ENCODE data around the gene FAM149B1. TPM values are rescaled to one million over a fixed set of nuclear protein-coding genes. Genes with fewer than 3 reads are reported as not detected.

Gene FAM149B1
- total RNA-seq, 2 experiments from 2014 or later = 7.0 to 7.7 TPM

DNA sequence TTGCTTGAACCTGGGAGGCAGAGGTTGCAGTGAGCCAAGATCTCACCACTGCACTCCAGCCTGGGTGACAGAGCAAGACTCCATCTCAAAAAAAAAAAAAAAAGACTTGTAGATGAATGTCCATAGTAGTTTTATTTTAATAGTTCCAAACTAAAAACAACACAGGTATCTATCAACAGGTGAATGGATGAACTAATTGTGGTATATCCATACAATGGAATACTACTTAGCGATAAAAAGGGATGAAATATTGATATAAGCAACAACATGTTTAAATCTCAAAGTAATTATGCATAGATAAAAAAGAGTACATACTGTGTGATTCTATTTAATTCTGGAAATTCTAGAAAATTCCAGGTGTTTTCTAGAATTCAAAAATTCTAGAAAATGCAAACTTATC is 122.0 kb downstream of the FAM149B1 start:
- Mint-ChIP-seq H3K36me3 (ENCODE audit: low read depth) (peaks cover 17% of the 10 kb centered on the region), H3K27me3 (no peaks in the 10 kb centered on the region), H3K27ac (no peak overlapping the region), H3K4me3 (no peak overlapping the region), H3K4me1 (ENCODE audit: low read depth) (no peaks in the 10 kb centered on the region), H3K9me3 (peaks cover 3% of the 10 kb centered on the region)
- DNase-seq (no peak), ATAC-seq (ENCODE audit: poor library complexity) (no peak)
- H3K27me3 ChIP-seq (ENCODE audit: control insufficient read depth in 1 of 2, insufficient read depth in 2 of 2, low read length in 2 of 2) = no peaks in the 10 kb centered on the region
- no peaks in the 10 kb centered on the region for H3K4me1 ChIP-seq (ENCODE audit: insufficient read depth, low read length)
- CTCF ChIA-PET = no interaction called here
- no peaks in the 10 kb centered on the region for H3K36me3 ChIP-seq (ENCODE audit: insufficient read depth, low read length)
- H3K4me3 ChIP-seq (ENCODE audit: low read length) = no peak overlapping the region
- POLR2A ChIA-PET = no interaction called here
- peaks cover 0 to 7% of the 10 kb centered on the region in 2 experiments for H3K9me3 ChIP-seq (ENCODE audit: control insufficient read depth in 1 of 2, insufficient read depth in 1 of 2, low read length in 2 of 2)
- intact Hi-C loops (cut with DNase I, micrococcal nuclease) = no loop called here
- TF ChIP-seq, protein P1, sequence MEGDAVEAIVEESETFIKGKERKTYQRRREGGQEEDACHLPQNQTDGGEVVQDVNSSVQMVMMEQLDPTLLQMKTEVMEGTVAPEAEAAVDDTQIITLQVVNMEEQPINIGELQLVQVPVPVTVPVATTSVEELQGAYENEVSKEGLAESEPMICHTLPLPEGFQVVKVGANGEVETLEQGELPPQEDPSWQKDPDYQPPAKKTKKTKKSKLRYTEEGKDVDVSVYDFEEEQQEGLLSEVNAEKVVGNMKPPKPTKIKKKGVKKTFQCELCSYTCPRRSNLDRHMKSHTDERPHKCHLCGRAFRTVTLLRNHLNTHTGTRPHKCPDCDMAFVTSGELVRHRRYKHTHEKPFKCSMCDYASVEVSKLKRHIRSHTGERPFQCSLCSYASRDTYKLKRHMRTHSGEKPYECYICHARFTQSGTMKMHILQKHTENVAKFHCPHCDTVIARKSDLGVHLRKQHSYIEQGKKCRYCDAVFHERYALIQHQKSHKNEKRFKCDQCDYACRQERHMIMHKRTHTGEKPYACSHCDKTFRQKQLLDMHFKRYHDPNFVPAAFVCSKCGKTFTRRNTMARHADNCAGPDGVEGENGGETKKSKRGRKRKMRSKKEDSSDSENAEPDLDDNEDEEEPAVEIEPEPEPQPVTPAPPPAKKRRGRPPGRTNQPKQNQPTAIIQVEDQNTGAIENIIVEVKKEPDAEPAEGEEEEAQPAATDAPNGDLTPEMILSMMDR (IDR thresholded peaks at IDR 0.05) = no peak
- no peak overlapping the region for H3K27ac ChIP-seq (ENCODE audit: low read depth in 1 of 2, low read length in 2 of 2)

DNA sequence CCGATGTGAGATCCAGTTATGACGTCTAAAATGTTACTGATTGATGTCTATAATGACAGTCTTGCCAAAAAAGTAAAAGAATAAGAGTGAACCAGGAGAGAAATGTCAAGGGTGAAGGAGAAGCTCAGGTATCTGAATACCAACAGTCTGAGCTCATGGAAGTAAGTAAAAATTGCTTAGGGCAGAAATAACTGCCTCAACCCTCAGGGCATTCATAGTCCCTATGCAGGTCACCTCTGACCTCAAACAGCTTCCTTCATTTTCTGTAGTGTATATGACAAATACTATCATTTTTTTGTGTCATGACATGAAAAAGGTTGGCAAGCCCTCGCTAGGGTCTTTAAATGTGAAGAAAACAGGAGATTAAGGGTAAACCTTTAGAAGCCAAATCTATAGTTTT is 125.5 kb downstream of the FAM149B1 start:
- H3K27ac ChIP-seq (ENCODE audit: low read depth in 1 of 2, low read length in 2 of 2) = no peak overlapping the region
- TF ChIP-seq, protein P1 (IDR thresholded peaks at IDR 0.05) = no peak
- H3K9me3 Mint-ChIP-seq = peaks cover 3% of the 10 kb centered on the region
- H3K9me3 ChIP-seq (ENCODE audit: control insufficient read depth in 1 of 2, insufficient read depth in 1 of 2, low read length in 2 of 2) = peaks cover 0 to 7% of the 10 kb centered on the region in 2 experiments
- no peaks in the 10 kb centered on the region for H3K4me1 Mint-ChIP-seq (ENCODE audit: low read depth)
- H3K4me3 Mint-ChIP-seq = no peak overlapping the region
- no peak for DNase-seq
- no peaks in the 10 kb centered on the region for H3K4me1 ChIP-seq (ENCODE audit: insufficient read depth, low read length)
- ATAC-seq (ENCODE audit: poor library complexity) = no peak
- H3K27me3 Mint-ChIP-seq = no peaks in the 10 kb centered on the region
- intact Hi-C loops (cut with DNase I, micrococcal nuclease) = no loop called here
- peaks cover 17% of the 10 kb centered on the region for H3K36me3 Mint-ChIP-seq (ENCODE audit: low read depth)
- H3K36me3 ChIP-seq (ENCODE audit: insufficient read depth, low read length) = no peaks in the 10 kb centered on the region
- ChIA-PET POLR2A (interaction anchor here (0.6 kb wide), 1 partner anchor 102 kb away, joined by 3 read pairs; no protein-coding TSS in a partner anchor), CTCF (no interaction called here)
- H3K4me3 ChIP-seq (ENCODE audit: low read length) = no peak overlapping the region
- H3K27ac Mint-ChIP-seq = no peak overlapping the region
- H3K27me3 ChIP-seq (ENCODE audit: control insufficient read depth in 1 of 2, insufficient read depth in 2 of 2, low read length in 2 of 2) = no peaks in the 10 kb centered on the region

Other genes with a start within 250 kb of the FAM149B1 start
- not detected for gene PLA2G12B, start 213.3 kb upstream of the FAM149B1 start, total RNA-seq
- gene P4HA1, start 71.3 kb upstream of the FAM149B1 start, total RNA-seq = 1 to 10 TPM; 9.0 to 9.1 TPM
- under 1 TPM; 0.67 to 0.82 TPM for gene NUDT13, start 57.7 kb upstream of the FAM149B1 start, total RNA-seq
- gene ECD, start 111 bp upstream of the FAM149B1 start, total RNA-seq = 10 to 100 TPM; 50.5 to 57.7 TPM
- gene DNAJC9, start 79.1 kb downstream of the FAM149B1 start, total RNA-seq = 10 to 100 TPM; 15.4 to 15.8 TPM
- gene MRPS16, start 84.5 kb downstream of the FAM149B1 start, total RNA-seq = 10 to 100 TPM; 28.3 to 31.9 TPM
- 1 to 10 TPM; 2.6 TPM for gene CFAP70, start 190.7 kb downstream of the FAM149B1 start, total RNA-seq
- 10 to 100 TPM; 77.7 to 79.6 TPM for gene ANXA7, start 245.9 kb downstream of the FAM149B1 start, total RNA-seq